Activated T-helper 1 cell treated with anti-CD3 and anti-CD28 coated beads, Interleukin-2, amount 50 U/mL, for 16 hours (primary cell): ENCODE results near the gene ATRN.
"Not testable (repeated sequence)": the region's sequence is repeated elsewhere in the genome, so short reads cannot be mapped to it uniquely, and the experiment has no call there.

Experiments
- DNase-seq, 2 donors: peaks; one replicate each; pipeline ENCODE4 v3.0.0-alpha.2; 2020; ENCODE audit warnings: low read depth in 1 of 2, low spot score in 1 of 2

Gene ATRN

GRCh38 chr20:3514012-3514642 is 43.3 kb downstream of the ATRN start:
- no peak for DNase-seq

DNA sequence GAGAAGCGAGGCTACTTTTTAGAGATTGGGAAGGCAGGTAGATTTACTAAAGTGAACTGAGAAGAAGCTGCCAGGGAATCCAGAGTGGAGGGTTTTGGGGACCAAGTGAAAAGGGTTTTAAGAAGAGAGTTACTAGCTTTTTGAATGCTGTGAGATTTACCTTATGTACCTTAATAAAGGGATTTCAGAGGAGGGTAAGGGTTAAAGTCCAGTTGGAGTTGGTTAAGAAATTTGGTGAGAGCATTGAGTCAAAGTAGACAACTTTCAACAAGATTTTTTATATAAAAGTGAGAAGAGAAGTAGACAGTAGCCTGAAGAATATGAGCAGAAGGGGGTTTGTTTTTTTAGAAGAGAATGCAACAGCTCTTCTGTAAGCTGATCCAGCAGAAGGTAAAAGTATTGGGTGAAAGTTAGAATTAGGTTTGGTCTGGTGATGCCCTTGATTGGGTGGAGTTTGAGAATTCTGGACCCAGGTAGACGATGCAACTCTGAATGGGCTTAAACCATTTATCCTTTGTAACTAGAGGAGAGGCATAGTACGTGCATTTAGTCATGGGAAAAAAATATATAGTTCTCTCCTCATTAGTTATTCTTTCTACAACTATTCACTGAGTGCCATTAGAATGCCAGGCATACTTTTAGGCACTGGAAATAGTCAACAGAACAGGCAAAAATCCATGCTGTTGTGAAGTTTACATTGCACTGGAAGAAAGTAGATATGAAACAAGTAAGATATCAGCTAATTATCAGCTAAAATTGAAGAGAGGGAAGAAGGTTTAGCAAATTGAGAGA is 44.8 kb downstream of the ATRN start:
- DNase-seq: no peak

- no peak for DNase-seq
Observed at GRCh38 chr20:3521852-3522740, 51.3 kb downstream of the ATRN start.

DNA sequence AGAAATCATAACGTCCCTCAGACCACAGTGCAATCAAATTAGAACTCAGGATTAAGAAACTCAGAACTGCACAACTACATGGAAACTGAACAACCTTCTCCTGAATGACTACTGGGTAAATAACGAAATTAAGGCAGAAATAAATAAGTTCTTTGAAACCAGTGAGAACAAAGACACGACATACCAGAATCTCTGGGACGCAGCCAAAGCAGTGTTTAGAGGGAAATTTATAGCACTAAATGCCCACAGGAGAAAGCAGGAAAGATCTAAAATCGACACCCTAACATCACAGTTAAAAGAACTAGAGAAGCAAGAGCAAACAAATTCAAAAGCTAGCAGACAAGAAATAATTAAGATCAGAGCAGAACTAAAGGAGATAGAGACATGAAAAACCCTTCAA is 53.9 kb downstream of the ATRN start:
- DNase-seq: not testable (repeated sequence)

DNA sequence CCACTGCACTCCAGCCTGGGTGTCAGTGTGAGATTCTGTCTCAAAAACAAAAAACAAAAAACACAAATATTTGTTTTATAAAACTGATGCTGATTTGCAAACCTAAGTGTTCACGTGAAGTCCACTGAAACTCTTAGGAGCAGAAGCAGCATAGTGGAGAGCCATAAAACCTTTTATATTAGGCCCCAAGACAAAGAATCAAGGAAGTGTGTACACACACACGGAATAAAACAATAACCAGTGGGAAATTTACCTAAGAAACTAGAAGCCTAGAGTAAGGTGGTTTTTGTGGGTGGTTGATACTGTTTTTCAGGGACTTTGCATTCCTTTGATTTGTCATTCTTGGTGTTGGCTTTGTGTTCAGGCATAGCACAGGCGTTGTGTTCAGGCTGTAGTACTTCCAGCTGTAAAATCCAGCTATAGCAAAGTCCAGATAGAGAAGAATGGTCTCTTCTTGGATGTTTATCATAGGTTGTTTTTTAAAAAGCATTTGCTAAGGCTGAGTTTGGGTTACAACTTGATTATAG is 61.3 kb downstream of the ATRN start:
- no peak for DNase-seq

DNA sequence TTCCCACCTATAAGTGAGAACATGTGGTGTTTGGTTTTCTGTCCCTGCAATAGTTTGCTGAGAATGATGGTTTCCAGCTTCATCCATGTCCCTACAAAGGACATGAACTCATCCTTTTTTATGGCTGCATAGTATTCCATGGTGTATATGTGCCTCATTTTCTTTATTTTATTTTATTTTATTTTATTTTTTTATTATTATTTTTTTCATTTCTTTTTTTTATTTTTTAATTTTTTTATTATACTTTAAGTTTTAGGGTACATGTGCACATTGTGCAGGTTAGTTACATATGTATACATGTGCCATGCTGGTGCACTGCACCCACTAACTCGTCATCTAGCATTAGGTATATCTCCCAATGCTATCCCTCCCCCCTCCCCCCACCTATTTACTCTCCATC is 66.9 kb downstream of the ATRN start:
- not testable (repeated sequence) for DNase-seq

GRCh38 chr20:3539311-3540107 is 68.7 kb downstream of the ATRN start:
- no peak for DNase-seq

GRCh38 chr20:3541887-3542721 is 71.3 kb downstream of the ATRN start:
- DNase-seq: no peak

- DNase-seq: no peak
Observed at GRCh38 chr20:3543901-3544507, 73.2 kb downstream of the ATRN start.

- DNase-seq: no peak
Observed at GRCh38 chr20:3545401-3545925, 74.6 kb downstream of the ATRN start.

DNA sequence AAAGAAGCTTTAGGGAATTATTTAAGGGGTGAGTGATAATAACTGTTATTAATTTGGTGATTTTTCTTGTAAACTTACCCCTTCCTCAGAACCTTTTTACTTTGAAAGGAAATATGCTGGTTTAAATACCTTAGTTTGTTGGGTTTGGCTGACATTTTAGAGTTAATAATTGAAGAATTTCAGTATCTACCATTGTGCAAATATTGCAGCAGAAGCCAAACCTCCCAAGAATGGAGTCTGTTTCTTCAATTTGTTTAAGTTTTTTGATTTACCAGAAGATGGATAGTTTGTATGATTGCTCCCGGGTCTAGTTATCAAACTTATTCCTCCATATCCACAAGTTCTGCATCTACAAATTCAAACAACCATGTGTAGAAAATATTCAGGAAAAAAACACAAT is 77.1 kb downstream of the ATRN start:
- no peak for DNase-seq

- no peak for DNase-seq
Observed at GRCh38 chr20:3550837-3551236, 80.0 kb downstream of the ATRN start.

- DNase-seq: no peak
Observed at GRCh38 chr20:3551681-3552434, 81.0 kb downstream of the ATRN start.

DNA sequence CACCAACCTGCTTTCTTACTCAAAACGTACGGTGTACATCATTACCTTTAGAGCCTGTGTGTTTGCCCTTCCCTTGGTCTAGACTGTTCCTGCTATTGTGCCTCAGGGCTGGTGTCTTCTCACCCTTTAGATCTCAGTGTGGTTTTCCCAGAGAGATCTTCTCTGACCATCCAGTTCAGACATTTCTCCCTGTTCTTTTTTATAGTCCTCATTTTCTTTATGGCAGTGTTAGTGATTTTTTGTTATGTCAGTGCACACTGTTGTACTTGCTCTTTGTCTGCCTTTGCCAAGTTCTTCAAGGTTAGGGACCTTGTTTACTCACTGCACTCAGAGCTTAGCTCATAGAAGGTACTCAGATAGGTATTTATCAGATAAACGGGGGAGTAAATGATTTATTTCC is 82.8 kb downstream of the ATRN start:
- no peak for DNase-seq

DNA sequence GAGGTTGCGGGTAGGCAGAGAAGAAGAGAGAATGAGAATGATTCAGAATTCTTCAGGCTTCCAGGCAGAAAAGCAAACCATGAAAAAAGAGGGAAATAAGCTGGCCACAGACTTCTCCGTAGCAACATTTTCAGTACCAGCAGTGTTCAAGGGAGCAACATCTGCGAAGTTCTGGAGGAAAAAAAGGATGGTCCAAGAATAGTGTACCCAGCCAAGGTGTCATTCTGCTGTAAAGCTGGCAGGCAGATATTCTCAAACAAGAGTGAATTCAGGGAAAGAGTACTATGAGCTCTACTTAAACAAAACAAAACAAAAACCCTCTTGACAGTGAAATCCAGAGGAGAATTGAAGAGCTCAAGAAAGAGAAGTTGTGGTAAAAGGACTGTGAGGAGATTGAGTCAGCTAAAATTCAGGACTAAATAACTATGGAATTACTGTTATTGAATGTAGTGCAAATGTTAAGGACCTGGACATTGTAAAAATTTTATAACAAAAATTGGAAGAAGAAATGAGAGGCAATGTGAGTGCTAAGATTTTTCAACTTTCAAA is 86.5 kb downstream of the ATRN start:
- DNase-seq: no peak

DNA sequence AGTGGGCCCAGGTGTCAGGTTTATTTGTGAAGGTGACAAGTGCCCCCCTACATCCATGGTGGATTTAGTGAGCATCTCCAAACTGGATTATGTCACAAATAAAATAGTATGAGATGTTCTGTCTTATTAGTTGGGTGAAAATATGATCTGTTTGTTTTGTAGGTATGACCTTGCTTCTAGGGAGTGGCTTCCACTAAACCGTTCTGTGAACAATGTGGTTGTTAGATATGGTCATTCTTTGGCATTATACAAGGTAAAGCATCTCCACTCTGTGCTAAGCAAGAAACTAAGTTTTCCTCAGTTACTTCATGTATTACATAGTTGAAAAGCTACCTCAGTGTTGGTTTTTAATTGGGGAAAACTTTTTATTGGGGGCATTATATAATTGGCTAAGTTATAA is 88.4 kb downstream of the ATRN start:
- no peak for DNase-seq

- DNase-seq: no peak
Observed at GRCh38 chr20:3559637-3560036, 88.8 kb downstream of the ATRN start.

DNA sequence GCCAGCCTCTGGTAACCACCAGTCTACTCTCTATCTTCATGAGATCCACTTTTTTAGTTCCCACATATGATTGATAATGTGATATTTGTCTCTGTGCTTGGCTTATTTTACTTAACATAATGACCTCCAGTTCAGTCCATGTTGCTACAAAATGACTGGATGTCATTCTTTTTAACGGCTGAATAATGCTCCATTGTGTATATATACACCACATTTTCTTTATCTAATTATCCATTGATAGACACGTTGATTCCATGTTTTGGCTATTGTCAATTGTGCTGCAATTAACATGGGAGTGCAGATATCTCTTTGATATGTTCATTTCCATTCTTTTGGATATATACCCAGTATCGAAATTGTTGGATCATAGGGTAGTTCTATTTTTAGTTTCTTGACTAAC is 89.3 kb downstream of the ATRN start:
- no peak for DNase-seq
